ENCODE measurements around the gene PLCL2.

DNA sequence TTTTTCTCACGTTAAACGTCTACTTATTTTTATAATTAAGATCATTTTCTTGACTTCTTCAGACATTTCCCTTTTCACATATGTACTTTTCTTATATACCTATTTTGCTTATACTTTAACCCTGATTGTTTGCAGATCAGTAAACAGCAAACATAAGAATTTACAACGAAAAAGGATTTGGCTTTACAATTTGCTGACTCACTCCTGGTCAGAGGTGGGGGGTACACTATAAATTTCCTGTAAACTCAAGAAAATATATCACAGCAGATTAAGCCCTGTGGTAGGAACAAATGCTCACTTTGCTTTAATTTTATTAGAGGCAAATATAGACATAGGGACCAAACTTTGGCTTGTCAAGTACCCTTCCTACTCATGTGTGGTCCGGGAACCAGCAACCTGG is 185.0 kb downstream of the PLCL2 start:
- TF ChIP-seq POLR2A (IDR thresholded peaks at IDR 0.05), result no peak
- TF ChIP-seq, protein P1, sequence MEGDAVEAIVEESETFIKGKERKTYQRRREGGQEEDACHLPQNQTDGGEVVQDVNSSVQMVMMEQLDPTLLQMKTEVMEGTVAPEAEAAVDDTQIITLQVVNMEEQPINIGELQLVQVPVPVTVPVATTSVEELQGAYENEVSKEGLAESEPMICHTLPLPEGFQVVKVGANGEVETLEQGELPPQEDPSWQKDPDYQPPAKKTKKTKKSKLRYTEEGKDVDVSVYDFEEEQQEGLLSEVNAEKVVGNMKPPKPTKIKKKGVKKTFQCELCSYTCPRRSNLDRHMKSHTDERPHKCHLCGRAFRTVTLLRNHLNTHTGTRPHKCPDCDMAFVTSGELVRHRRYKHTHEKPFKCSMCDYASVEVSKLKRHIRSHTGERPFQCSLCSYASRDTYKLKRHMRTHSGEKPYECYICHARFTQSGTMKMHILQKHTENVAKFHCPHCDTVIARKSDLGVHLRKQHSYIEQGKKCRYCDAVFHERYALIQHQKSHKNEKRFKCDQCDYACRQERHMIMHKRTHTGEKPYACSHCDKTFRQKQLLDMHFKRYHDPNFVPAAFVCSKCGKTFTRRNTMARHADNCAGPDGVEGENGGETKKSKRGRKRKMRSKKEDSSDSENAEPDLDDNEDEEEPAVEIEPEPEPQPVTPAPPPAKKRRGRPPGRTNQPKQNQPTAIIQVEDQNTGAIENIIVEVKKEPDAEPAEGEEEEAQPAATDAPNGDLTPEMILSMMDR (IDR thresholded peaks at IDR 0.05), result no peak
